Caco-2 (cell line): ENCODE data around the gene IL34. TPM values are rescaled to one million over a fixed set of nuclear protein-coding genes. Genes with fewer than 3 reads are reported as not detected.
"Not testable (repeated sequence)": the region's sequence is repeated elsewhere in the genome, so short reads cannot be mapped to it uniquely, and the experiment has no call there.

Source experiments
- BruUV-seq: library from RNA; stranded (reverse); fragments of 400-500 nt; replicated peaks from 2 replicates; lab custom pipeline; 2021; lab: Mats Ljungman, UMichigan
- CTCF ChIA-PET: fragments of 300-600 bp; sonication (Branson Sonifier 250); formaldehyde crosslinking; loops from one replicate; lab custom pipeline; 2022; ENCODE audit warnings: antibody characterized with exemption; lab: Charles Lee
- POLR2A ChIA-PET: fragments of 300-600 bp; sonication (Branson Sonifier 250); formaldehyde crosslinking; loops from one replicate; lab custom pipeline; 2022; ENCODE audit warnings: antibody characterized with exemption; lab: Charles Lee
- DNase-seq, 2 experiments: peaks; one replicate each; pipeline versions ENCODE4 v3.0.0 to v3.0.0-alpha.2; 2020 to 2022
- H3K27me3 ChIP-seq: replicated peaks from 2 replicates; pipeline ENCODE4 v1.6.0; 2011; ENCODE audit warnings: low read length; ENCODE audit not compliant: control insufficient read depth, insufficient read depth
- H3K36me3 ChIP-seq: 2 replicates; pipeline ENCODE4 v1.5.1; 2011; ENCODE audit warnings: low read length; ENCODE audit not compliant: control insufficient read depth, insufficient read depth
- H3K4me1 ChIP-seq: fragments of 250-450 bp; sonication (Bioruptor Pico); 2 replicates; pipeline ENCODE4 v1.5.1; 2020; ENCODE audit warnings: mild to moderate bottlenecking
- H3K4me3 ChIP-seq: 2 replicates; pipeline ENCODE4 v1.5.1; 2011; ENCODE audit warnings: low read depth, mild to moderate bottlenecking, control low read depth, low read length
- H3K9me3 ChIP-seq: fragments of 250-450 bp; sonication (Bioruptor Pico); 2 replicates; pipeline ENCODE4 v1.5.1; 2020; ENCODE audit warnings: mild to moderate bottlenecking, moderate library complexity
- H3K27ac Mint-ChIP-seq: one replicate; pipeline ENCODE4 v1.8.0; 2022; ENCODE audit warnings: mixed read lengths; ENCODE audit not compliant: unreplicated experiment
- H3K27me3 Mint-ChIP-seq: one replicate; pipeline ENCODE4 v1.8.0; 2022; ENCODE audit warnings: mixed read lengths; ENCODE audit not compliant: insufficient read depth, unreplicated experiment
- H3K36me3 Mint-ChIP-seq: one replicate; pipeline ENCODE4 v1.8.0; 2022; ENCODE audit warnings: mild to moderate bottlenecking, mixed read lengths; ENCODE audit not compliant: insufficient read depth, unreplicated experiment
- H3K4me1 Mint-ChIP-seq: one replicate; pipeline ENCODE4 v1.8.0; 2022; ENCODE audit warnings: low read depth, mixed read lengths; ENCODE audit not compliant: unreplicated experiment
- H3K4me3 Mint-ChIP-seq: one replicate; pipeline ENCODE4 v1.8.0; 2022; ENCODE audit warnings: mild to moderate bottlenecking, moderate library complexity, mixed read lengths; ENCODE audit not compliant: unreplicated experiment
- H3K9me3 Mint-ChIP-seq: one replicate; pipeline ENCODE4 v1.8.0; 2022; ENCODE audit warnings: mixed read lengths; ENCODE audit not compliant: unreplicated experiment
- CTCF ChIP-seq, 2 experiments: fragments of 200-600 bp in 1 of 2; IDR thresholded peaks; 1 replicate in 1 of 2; 2 replicates in 1 of 2; pipeline versions ENCODE4 v1.5.1 to v1.8.0; 2011 to 2022; ENCODE audit warnings: antibody characterized with exemption in 1 of 2, control low read depth in 1 of 2, inconsistent platforms in 1 of 2, low read depth in 1 of 2, low read length in 1 of 2, mild to moderate bottlenecking in 1 of 2, moderate library complexity in 1 of 2; ENCODE audit not compliant: insufficient read depth in 1 of 2, severe bottlenecking in 1 of 2, unreplicated experiment in 1 of 2
- intact Hi-C: fragments of 100-400 bp; cut with micrococcal nuclease; formaldehyde crosslinking; loops from one replicate; pipeline ENCODE4 v1.10.0; 2022; ENCODE audit not compliant: unreplicated experiment
- total RNA-seq: library from RNA; stranded (reverse); gene quantifications from 2 replicates; pipeline ENCODE4 v1.2.3, GENCODE V29; 2022

Gene IL34
- total RNA-seq, 1 experiment from 2014 or later: 0.50 TPM

- no peak for TF ChIP-seq CTCF (IDR thresholded peaks at IDR 0.05; ENCODE audit: insufficient read depth in 1 of 2, low read depth in 1 of 2, low read length in 1 of 2, severe bottlenecking in 1 of 2, unreplicated experiment in 1 of 2)
- Histone ChIP-seq H3K27me3 (no peaks in the 10 kb centered on the region), H3K9me3 (no peaks in the 10 kb centered on the region; the same call in 1 of the 2 replicates), H3K36me3 (no peaks in the 10 kb centered on the region), H3K4me3 (no peak overlapping the region), H3K4me1 (no peaks in the 10 kb centered on the region)
- H3K27me3 Mint-ChIP-seq: no peaks in the 10 kb centered on the region
- CTCF ChIA-PET: no interaction called here
- intact Hi-C loops: no loop called here
- no TSS peak for BruUV-seq
- H3K4me3 Mint-ChIP-seq: no peak overlapping the region
- no peaks in the 10 kb centered on the region for H3K9me3 Mint-ChIP-seq
- POLR2A ChIA-PET: no interaction called here
- DNase-seq: no peak
- H3K36me3 Mint-ChIP-seq: no peaks in the 10 kb centered on the region
- no peaks in the 10 kb centered on the region for H3K4me1 Mint-ChIP-seq
- H3K27ac Mint-ChIP-seq: no peak overlapping the region
Observed at GRCh38 chr16:70642633-70643032, 3.7 kb upstream of the IL34 start.

GRCh38 chr16:70643264-70643663 lies 3.1 kb upstream of the IL34 start:
- BruUV-seq, H3K4me3 Mint-ChIP-seq, H3K27me3 Mint-ChIP-seq, CTCF ChIA-PET, DNase-seq, H3K27me3 ChIP-seq, POLR2A ChIA-PET, intact Hi-C loops, H3K9me3 ChIP-seq, H3K27ac Mint-ChIP-seq, H3K4me1 Mint-ChIP-seq, H3K4me1 ChIP-seq, H3K36me3 Mint-ChIP-seq, H3K4me3 ChIP-seq, H3K36me3 ChIP-seq, H3K9me3 Mint-ChIP-seq: not testable (repeated sequence)

DNA sequence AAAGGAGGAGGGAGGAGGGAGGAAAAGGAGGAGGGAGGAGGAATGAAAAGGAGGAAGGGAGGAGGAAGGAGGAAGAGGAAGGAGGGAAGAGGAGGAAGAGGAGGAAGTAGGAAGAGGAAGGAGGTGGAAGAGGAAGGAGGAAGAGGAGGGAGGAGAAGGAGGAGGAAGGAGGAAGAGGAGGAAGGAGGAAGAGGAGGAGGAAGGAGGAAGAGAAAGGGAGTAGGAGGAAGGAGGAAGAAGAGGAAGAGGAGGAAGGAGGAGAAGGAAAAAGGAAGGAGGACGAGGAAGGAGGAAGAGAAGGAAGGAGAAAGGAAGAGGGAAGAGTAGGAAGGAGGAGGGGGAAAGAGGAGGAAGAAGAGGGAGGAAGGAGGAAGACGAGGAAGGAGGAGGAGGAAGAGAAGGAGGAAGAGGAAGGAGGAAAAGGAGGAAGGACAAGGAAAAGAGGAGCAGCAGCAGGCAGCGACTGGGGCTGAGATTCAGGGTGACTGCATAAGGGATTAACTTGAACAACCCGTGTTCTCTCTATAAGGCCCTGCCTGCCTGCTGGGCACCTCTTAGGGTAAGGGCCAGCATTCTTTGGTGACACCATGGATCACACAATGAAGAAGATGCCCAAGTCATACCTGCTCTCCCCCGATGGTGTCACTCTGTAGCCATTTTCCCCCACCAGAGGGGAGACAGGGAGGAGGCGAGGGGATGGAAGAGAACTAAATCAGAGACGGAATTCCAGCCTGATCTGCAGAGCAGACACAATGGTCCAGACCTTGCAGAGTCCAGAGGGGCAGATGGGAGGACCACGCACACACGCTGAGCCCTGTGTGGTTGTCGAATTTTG lies 1.4 kb upstream of the IL34 start:
- peak in 1 of 2 experiments; percentile 33 for DNase-seq
- no peaks in the 10 kb centered on the region for H3K36me3 ChIP-seq
- Mint-ChIP-seq H3K4me1 (no peaks in the 10 kb centered on the region), H3K36me3 (no peaks in the 10 kb centered on the region), H3K27ac (no peak overlapping the region), H3K4me3 (no peak overlapping the region), H3K27me3 (no peaks in the 10 kb centered on the region), H3K9me3 (no peaks in the 10 kb centered on the region)
- no peaks in the 10 kb centered on the region for H3K4me1 ChIP-seq
- H3K27me3 ChIP-seq: no peaks in the 10 kb centered on the region
- TF ChIP-seq CTCF (IDR thresholded peaks at IDR 0.05; ENCODE audit: insufficient read depth in 1 of 2, low read depth in 1 of 2, low read length in 1 of 2, severe bottlenecking in 1 of 2, unreplicated experiment in 1 of 2): peak; percentile 18 to 29
- ChIA-PET POLR2A (no interaction called here), CTCF (no interaction called here)
- BruUV-seq: no TSS peak
- intact Hi-C loops: no loop called here
- H3K9me3 ChIP-seq: no peaks in the 10 kb centered on the region; the same call in 1 of the 2 replicates
- H3K4me3 ChIP-seq: no peak overlapping the region
